ENCODE data around the gene AK3. TPM values are rescaled to one million over a fixed set of nuclear protein-coding genes. Genes with fewer than 3 reads are reported as not detected.

AK3 gene
- total RNA-seq, 5 donors from 2014 or later (not counting 1 experiment from before 2014, with no cell fraction given): 20.0 to 25.7 (median 23.1) TPM

- CTCF ChIA-PET: no interaction called here
These were observed 2.3 kb upstream of the AK3 start for GRCh38 chr9:4743131-4743875.

GRCh38 chr9:4742246-4742645, 1.2 kb upstream of the AK3 start:
- ATAC-seq (replicated peaks in 1 of 4) (no peak), DNase-seq (peak in 1 of 35 experiments; percentile 21)
- Histone ChIP-seq H3K27ac (ENCODE audit: low read length) (peak overlapping the region; percentile 79), H3K9me3 (no peaks in the 10 kb centered on the region), H3K36me3 (ENCODE audit: control insufficient read depth in 2 of 2, extremely low read depth in 1 of 2, insufficient read depth in 1 of 2, low read length in 1 of 2) (no peaks in the 10 kb centered on the region), H3K27me3 (replicated peaks in 1 of 2; ENCODE audit: control insufficient read depth in 2 of 2, extremely low read depth in 1 of 2, insufficient read depth in 2 of 2, low read length in 1 of 2) (no peaks in the 10 kb centered on the region), H3K4me3 (ENCODE audit: control insufficient read depth in 1 of 2, extremely low read depth in 1 of 2, low read length in 1 of 2) (no peak overlapping the region), H3K4me1 (ENCODE audit: control insufficient read depth in 1 of 2, extremely low read depth in 1 of 2, insufficient read depth in 2 of 2, low read length in 2 of 2) (peaks cover 2 to 23% of the 10 kb centered on the region in 2 experiments)
- WGBS (ENCODE audit: insufficient coverage): 0% methylated on average over 1 of the region's 3 CpGs
- Mint-ChIP-seq H3K4me1 (peaks cover 30 to 39% (median 34%) of the 10 kb centered on the region in 3 donors), H3K9me3 (no peaks in the 10 kb centered on the region), H3K27ac (peak overlapping the region; percentile 87 to 89), H3K27me3 (no peaks in the 10 kb centered on the region), H3K36me3 (no peaks in the 10 kb centered on the region), H3K4me3 (peak overlapping the region; percentile 85 to 91 (median 85))
- ChIA-PET CTCF (interaction anchor here (0.8 to 1.0 kb wide), 2 partner anchors 9 to 77 kb away, joined by 3 read pairs; no protein-coding TSS in a partner anchor), POLR2A (interaction anchor here in 1 of 2 donors (0.5 to 0.7 kb wide), 2 partner anchors 18 to 587 kb away, joined by 3 to 4 read pairs; no protein-coding TSS in a partner anchor)

More at GRCh38 chr9:4743131-4743875, 2.3 kb upstream of the AK3 start:
- Mint-ChIP-seq H3K27me3 (no peaks in the 10 kb centered on the region), H3K36me3 (no peaks in the 10 kb centered on the region), H3K4me1 (peaks cover 24 to 31% (median 30%) of the 10 kb centered on the region in 3 donors), H3K9me3 (no peaks in the 10 kb centered on the region), H3K27ac (peak overlapping the region; percentile 10 to 50), H3K4me3 (peak overlapping the region in 2 of 3 donors; percentile 15 to 29)
- H3K36me3 ChIP-seq (ENCODE audit: control insufficient read depth in 2 of 2, extremely low read depth in 1 of 2, insufficient read depth in 1 of 2, low read length in 1 of 2): no peaks in the 10 kb centered on the region
- no peaks in the 10 kb centered on the region for H3K9me3 ChIP-seq
- POLR2A ChIA-PET: no interaction called here
- 100% methylated on average over 1 of the region's 5 CpGs for WGBS (ENCODE audit: insufficient coverage)
- H3K27me3 ChIP-seq (replicated peaks in 1 of 2; ENCODE audit: control insufficient read depth in 2 of 2, extremely low read depth in 1 of 2, insufficient read depth in 2 of 2, low read length in 1 of 2): no peaks in the 10 kb centered on the region
- DNase-seq: no peak
- peaks cover 2 to 21% of the 10 kb centered on the region in 2 experiments for H3K4me1 ChIP-seq (ENCODE audit: control insufficient read depth in 1 of 2, extremely low read depth in 1 of 2, insufficient read depth in 2 of 2, low read length in 2 of 2)
- H3K27ac ChIP-seq (ENCODE audit: low read length): no peak overlapping the region
- H3K4me3 ChIP-seq (ENCODE audit: control insufficient read depth in 1 of 2, extremely low read depth in 1 of 2, low read length in 1 of 2): no peak overlapping the region
- ATAC-seq (replicated peaks in 1 of 4): no peak

GRCh38 chr9:4741365-4742089, 525 bp upstream of the AK3 start:
- ChIA-PET CTCF (interaction anchor here (0.8 to 1.2 kb wide), 4 partner anchors 10 to 137 kb away, joined by 3 read pairs; no protein-coding TSS in a partner anchor), POLR2A (interaction anchor here (0.5 to 1.4 kb wide), 4 partner anchors 27 to 1214 kb away, joined by 3 to 8 read pairs (median 4); no protein-coding TSS in a partner anchor)
- Mint-ChIP-seq H3K4me3 (peak overlapping the region; percentile 85 to 91 (median 85)), H3K9me3 (no peaks in the 10 kb centered on the region), H3K36me3 (no peaks in the 10 kb centered on the region), H3K4me1 (peaks cover 35 to 43% (median 36%) of the 10 kb centered on the region in 3 donors), H3K27ac (peak overlapping the region; percentile 87 to 89), H3K27me3 (no peaks in the 10 kb centered on the region)
- Histone ChIP-seq H3K4me1 (ENCODE audit: control insufficient read depth in 1 of 2, extremely low read depth in 1 of 2, insufficient read depth in 2 of 2, low read length in 2 of 2) (peaks cover 2 to 27% of the 10 kb centered on the region in 2 experiments), H3K27me3 (replicated peaks in 1 of 2; ENCODE audit: control insufficient read depth in 2 of 2, extremely low read depth in 1 of 2, insufficient read depth in 2 of 2, low read length in 1 of 2) (no peaks in the 10 kb centered on the region), H3K9me3 (no peaks in the 10 kb centered on the region), H3K27ac (ENCODE audit: low read length) (peak overlapping the region; percentile 79), H3K4me3 (ENCODE audit: control insufficient read depth in 1 of 2, extremely low read depth in 1 of 2, low read length in 1 of 2) (peak overlapping the region; percentile 63 to 80), H3K36me3 (ENCODE audit: control insufficient read depth in 2 of 2, extremely low read depth in 1 of 2, insufficient read depth in 1 of 2, low read length in 1 of 2) (no peaks in the 10 kb centered on the region)
- 3% methylated on average over 48 of the region's 54 CpGs for WGBS (ENCODE audit: insufficient coverage)
- peak in 10 of 35 experiments; percentile 1 to 28 (median 4) for DNase-seq
- ATAC-seq (replicated peaks in 1 of 4): peak in 3 of 4 experiments; percentile 5 to 21 (median 6)

DNA sequence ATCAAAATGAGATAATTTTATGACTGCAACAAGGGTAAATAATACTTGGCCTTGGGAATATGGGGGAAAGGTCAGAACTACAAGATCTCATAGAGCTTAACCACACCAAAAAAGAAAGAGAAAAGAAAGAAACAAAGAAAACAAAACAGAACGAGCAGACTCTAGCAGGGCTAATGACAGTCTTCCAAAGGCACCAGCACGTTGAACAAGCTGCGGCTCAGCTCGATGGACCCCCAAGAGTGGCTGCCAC, 689 bp downstream of the AK3 start:
- no peaks in the 10 kb centered on the region for H3K9me3 Mint-ChIP-seq
- CTCF ChIA-PET: interaction anchor here (0.8 to 1.3 kb wide), 8 partner anchors 10 to 136 kb away, joined by 3 to 4 read pairs (median 3); no protein-coding TSS in a partner anchor
- H3K9me3 ChIP-seq: no peaks in the 10 kb centered on the region
- H3K4me3 ChIP-seq (ENCODE audit: control insufficient read depth in 1 of 2, extremely low read depth in 1 of 2, low read length in 1 of 2): peak overlapping the region; percentile 80 to 82
- H3K27me3 ChIP-seq (replicated peaks in 1 of 2; ENCODE audit: control insufficient read depth in 2 of 2, extremely low read depth in 1 of 2, insufficient read depth in 2 of 2, low read length in 1 of 2): no peaks in the 10 kb centered on the region
- peaks cover 37 to 47% (median 40%) of the 10 kb centered on the region in 3 donors for H3K4me1 Mint-ChIP-seq
- POLR2A ChIA-PET: interaction anchor here (0.5 to 1.4 kb wide), 10 partner anchors 10 to 1213 kb away, joined by 3 to 6 read pairs (median 4); partner anchors contain the start of gene SPATA6L (in 1 of the 2)
- ATAC-seq (replicated peaks in 1 of 4): no peak
- H3K27ac ChIP-seq (ENCODE audit: low read length): peak overlapping the region; percentile 43
- H3K36me3 Mint-ChIP-seq: no peaks in the 10 kb centered on the region
- no peaks in the 10 kb centered on the region for H3K36me3 ChIP-seq (ENCODE audit: control insufficient read depth in 2 of 2, extremely low read depth in 1 of 2, insufficient read depth in 1 of 2, low read length in 1 of 2)
- H3K4me3 Mint-ChIP-seq: peak overlapping the region; percentile 85 to 91 (median 85)
- peak overlapping the region; percentile 80 to 86 for H3K27ac Mint-ChIP-seq
- H3K4me1 ChIP-seq (ENCODE audit: control insufficient read depth in 1 of 2, extremely low read depth in 1 of 2, insufficient read depth in 2 of 2, low read length in 2 of 2): peaks cover 2 to 27% of the 10 kb centered on the region in 2 experiments
- no peaks in the 10 kb centered on the region for H3K27me3 Mint-ChIP-seq
- DNase-seq: no peak
- WGBS (ENCODE audit: insufficient coverage): 0% methylated on average over 3 of the region's 4 CpGs

- Mint-ChIP-seq H3K27ac (peak overlapping the region; percentile 80 to 86), H3K4me1 (peaks cover 38 to 48% (median 43%) of the 10 kb centered on the region in 3 donors), H3K4me3 (peak overlapping the region; percentile 85 to 91 (median 85)), H3K27me3 (no peaks in the 10 kb centered on the region), H3K9me3 (no peaks in the 10 kb centered on the region), H3K36me3 (peaks cover under 1% of the 10 kb centered on the region)
- no peak for DNase-seq
- peak overlapping the region; percentile 43 for H3K27ac ChIP-seq (ENCODE audit: low read length)
- H3K36me3 ChIP-seq (ENCODE audit: control insufficient read depth in 2 of 2, extremely low read depth in 1 of 2, insufficient read depth in 1 of 2, low read length in 1 of 2): no peaks in the 10 kb centered on the region
- ATAC-seq (replicated peaks in 1 of 4): no peak
- 92% methylated on average over 5 of the region's 26 CpGs for WGBS (ENCODE audit: insufficient coverage)
- H3K4me3 ChIP-seq (ENCODE audit: control insufficient read depth in 1 of 2, extremely low read depth in 1 of 2, low read length in 1 of 2): peak overlapping the region; percentile 80 to 82
- H3K4me1 ChIP-seq (ENCODE audit: control insufficient read depth in 1 of 2, extremely low read depth in 1 of 2, insufficient read depth in 2 of 2, low read length in 2 of 2): peaks cover 2 to 29% of the 10 kb centered on the region in 2 experiments
- ChIA-PET CTCF (interaction anchor here (0.7 to 1.3 kb wide), 9 partner anchors 11 to 135 kb away, joined by 3 to 8 read pairs (median 3); no protein-coding TSS in a partner anchor), POLR2A (interaction anchor here (0.5 to 1.2 kb wide), 7 partner anchors 10 to 1213 kb away, joined by 3 to 6 read pairs (median 4); partner anchors contain the start of gene SPATA6L (in 1 of the 2))
- no peaks in the 10 kb centered on the region for H3K9me3 ChIP-seq
- no peaks in the 10 kb centered on the region for H3K27me3 ChIP-seq (replicated peaks in 1 of 2; ENCODE audit: control insufficient read depth in 2 of 2, extremely low read depth in 1 of 2, insufficient read depth in 2 of 2, low read length in 1 of 2)
These were observed 1.2 kb downstream of the AK3 start for GRCh38 chr9:4739587-4740387.

Measured in T-cell (primary cell).